PC-9 (cell line): Measurements from ENCODE around the gene SCG5. TPM values are rescaled to one million over a fixed set of nuclear protein-coding genes. Genes with fewer than 3 reads are reported as not detected.

Experiments
- BruUV-seq: library from RNA; stranded (reverse); fragments of 400-500 nt; replicated peaks from 2 replicates; lab custom pipeline; 2021; lab: Mats Ljungman, UMichigan
- CTCF ChIA-PET: fragments of 300-600 bp; sonication (Branson Sonifier 250); formaldehyde crosslinking; loops from one replicate; lab custom pipeline; 2022; ENCODE audit warnings: antibody characterized with exemption; lab: Charles Lee
- POLR2A ChIA-PET: fragments of 300-600 bp; sonication (Branson Sonifier 250); formaldehyde crosslinking; loops from one replicate; lab custom pipeline; 2022; ENCODE audit warnings: antibody characterized with exemption; ENCODE audit not compliant: unreplicated experiment; lab: Charles Lee
- DNase-seq, 2 experiments: peaks; one replicate each; pipeline versions ENCODE4 v3.0.0 to v3.0.0-alpha.2; 2015 to 2022; ENCODE audit warnings: mixed read lengths in 1 of 2
- H2AFZ ChIP-seq: fragments of 200-600 bp; sonication (generic); 2 replicates; pipeline ENCODE4 v1.8.1; 2017; ENCODE audit warnings: antibody characterized with exemption
- H3F3A ChIP-seq: fragments of 200-600 bp; sonication (generic); 2 replicates; pipeline ENCODE4 v1.8.1; 2017; ENCODE audit warnings: antibody characterized with exemption, mild to moderate bottlenecking, low read depth; ENCODE audit not compliant: insufficient read depth
- H3K27ac ChIP-seq: fragments of 200-600 bp; sonication (generic); 2 replicates; pipeline ENCODE4 v1.6.1; 2016; ENCODE audit warnings: mixed run types
- H3K27me3 ChIP-seq: fragments of 200-600 bp; sonication (generic); 2 replicates; pipeline ENCODE4 v1.6.1; 2016; ENCODE audit warnings: low read depth, mixed run types; ENCODE audit not compliant: insufficient read depth
- H3K36me3 ChIP-seq: fragments of 200-600 bp; sonication (generic); 2 replicates; pipeline ENCODE4 v1.6.1; 2016; ENCODE audit warnings: low read depth, mixed run types
- H3K4me1 ChIP-seq: fragments of 200-600 bp; sonication (generic); replicated peaks from 2 replicates; pipeline ENCODE4 v1.6.1; 2016; ENCODE audit warnings: mixed run types; ENCODE audit not compliant: insufficient read depth
- H3K4me2 ChIP-seq: fragments of 200-600 bp; sonication (generic); 2 replicates; pipeline ENCODE4 v1.6.1; 2017; ENCODE audit warnings: mixed run types
- H3K4me3 ChIP-seq: fragments of 200-600 bp; sonication (generic); 2 replicates; pipeline ENCODE4 v1.6.1; 2016; ENCODE audit warnings: mixed run types
- H3K79me2 ChIP-seq: fragments of 200-600 bp; sonication (generic); 2 replicates; pipeline ENCODE4 v1.6.1; 2017; ENCODE audit warnings: low read depth, mixed run types
- H3K9me2 ChIP-seq: fragments of 200-600 bp; sonication (generic); 2 replicates; pipeline ENCODE4 v1.8.1; 2017; ENCODE audit warnings: mild to moderate bottlenecking; ENCODE audit not compliant: insufficient read depth
- H3K9me3 ChIP-seq: fragments of 200-600 bp; sonication (generic); 2 replicates; pipeline ENCODE4 v1.8.1; 2016; ENCODE audit warnings: low read depth; ENCODE audit not compliant: insufficient read depth
- H4K20me1 ChIP-seq: fragments of 200-600 bp; sonication (generic); 2 replicates; pipeline ENCODE4 v1.8.1; 2017; ENCODE audit not compliant: insufficient read depth
- CTCF ChIP-seq: fragments of 200-600 bp; sonication (generic); conservative IDR thresholded peaks from 2 replicates; pipeline ENCODE4 v1.6.1; 2017; ENCODE audit warnings: mixed run types, antibody characterized with exemption, mild to moderate bottlenecking, moderate library complexity
- EZH2 ChIP-seq: fragments of 200-600 bp; sonication (generic); IDR thresholded peaks from 2 replicates; pipeline ENCODE4 v1.8.0; 2017; ENCODE audit warnings: antibody characterized with exemption, low read depth
- intact Hi-C: fragments of 100-400 bp; cut with micrococcal nuclease; formaldehyde crosslinking; loops from one replicate; pipeline ENCODE4 v1.10.0; 2022; ENCODE audit not compliant: unreplicated experiment
- total RNA-seq: library from RNA; stranded (reverse); gene quantifications from 2 replicates; pipeline ENCODE4 v1.2.3, GENCODE V29; 2021

SCG5 gene
- total RNA-seq, 1 experiment from 2014 or later = 0.39 TPM

- CTCF ChIA-PET = interaction anchor here (0.6 kb wide), 1 partner anchor 307 kb away, joined by 3 read pairs; no protein-coding TSS in a partner anchor
Measured at GRCh38 chr15:32694222-32694983, 52.9 kb downstream of the SCG5 start.

GRCh38 chr15:32698773-32699390, 57.4 kb downstream of the SCG5 start:
- POLR2A ChIA-PET = interaction anchor here (0.6 kb wide), 1 partner anchor 30 kb away, joined by 4 read pairs; no protein-coding TSS in a partner anchor
- H3K4me1 ChIP-seq = no peaks in the 10 kb centered on the region
- H3K4me3 ChIP-seq = no peak overlapping the region
- H3K9me2 ChIP-seq = no peaks in the 10 kb centered on the region
- no peak overlapping the region for H3K4me2 ChIP-seq
- no TSS peak for BruUV-seq
- no peak for DNase-seq
- H3K9me3 ChIP-seq = no peaks in the 10 kb centered on the region
- H3K27ac ChIP-seq = no peak overlapping the region
- CTCF ChIA-PET = no interaction called here
- intact Hi-C loops = no loop called here
- no peaks in the 10 kb centered on the region for H3F3A ChIP-seq
- H4K20me1 ChIP-seq = no peaks in the 10 kb centered on the region
- no peak for TF ChIP-seq CTCF
- H3K27me3 ChIP-seq = no peaks in the 10 kb centered on the region
- H2AFZ ChIP-seq = no peak overlapping the region
- no peaks in the 10 kb centered on the region for H3K79me2 ChIP-seq
- no peaks in the 10 kb centered on the region for H3K36me3 ChIP-seq

More at GRCh38 chr15:32694222-32694983, 52.9 kb downstream of the SCG5 start:
- Histone ChIP-seq H3K79me2 (no peaks in the 10 kb centered on the region), H3K27me3 (no peaks in the 10 kb centered on the region), H3K4me3 (no peak overlapping the region), H3K9me3 (no peaks in the 10 kb centered on the region), H2AFZ (no peak overlapping the region), H3K27ac (no peak overlapping the region), H3K4me2 (no peak overlapping the region), H3K36me3 (no peaks in the 10 kb centered on the region), H3K9me2 (no peaks in the 10 kb centered on the region), H3F3A (no peaks in the 10 kb centered on the region), H4K20me1 (no peaks in the 10 kb centered on the region), H3K4me1 (no peaks in the 10 kb centered on the region)
- DNase-seq = no peak
- TF ChIP-seq CTCF = no peak
- TF ChIP-seq EZH2 = no peak
- BruUV-seq = no TSS peak
- POLR2A ChIA-PET = no interaction called here
- intact Hi-C loops = no loop called here

DNA sequence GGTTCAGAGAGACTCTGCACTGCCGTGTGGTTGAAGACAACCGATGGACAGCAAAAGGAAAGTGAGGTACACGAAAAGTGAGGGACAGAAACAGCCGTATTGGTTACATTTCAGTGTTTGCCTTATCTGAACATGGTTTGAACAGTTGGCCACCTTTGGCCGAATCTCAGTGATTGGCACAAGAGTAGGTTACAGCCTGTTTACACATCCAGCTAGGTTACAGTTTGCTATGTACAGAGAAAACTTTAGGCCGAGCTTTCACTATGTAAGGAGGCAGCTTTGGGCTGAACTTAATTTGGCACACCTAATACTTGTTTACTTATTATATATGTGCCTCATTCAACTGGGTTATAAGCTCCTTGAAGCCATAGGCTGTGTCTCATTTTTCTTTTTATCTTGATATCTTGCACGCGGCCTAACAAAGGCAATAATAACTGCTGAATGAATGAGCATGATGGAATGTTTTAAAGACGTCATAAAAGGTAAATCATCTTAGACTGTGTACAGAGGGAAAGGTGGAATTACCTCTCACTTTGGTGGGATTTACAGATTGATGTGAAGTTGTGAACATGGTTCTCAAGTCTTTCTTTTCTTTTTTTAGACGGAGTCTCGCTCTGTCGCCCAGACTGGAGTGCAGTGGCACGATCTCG, 59.1 kb downstream of the SCG5 start:
- no peak for DNase-seq
- H3K4me1 ChIP-seq = no peaks in the 10 kb centered on the region
- no peaks in the 10 kb centered on the region for H3K9me3 ChIP-seq
- H3K4me3 ChIP-seq = no peak overlapping the region
- ChIA-PET POLR2A (interaction anchor here (0.7 kb wide), 1 partner anchor 13 kb away, joined by 5 read pairs; no protein-coding TSS in a partner anchor), CTCF (no interaction called here)
- no TSS peak for BruUV-seq
- no peaks in the 10 kb centered on the region for H3K27me3 ChIP-seq
- H3K9me2 ChIP-seq = no peaks in the 10 kb centered on the region
- no peak overlapping the region for H2AFZ ChIP-seq
- H3F3A ChIP-seq = no peaks in the 10 kb centered on the region
- TF ChIP-seq CTCF (no peak), EZH2 (no peak)
- no peaks in the 10 kb centered on the region for H4K20me1 ChIP-seq
- H3K36me3 ChIP-seq = no peaks in the 10 kb centered on the region
- H3K27ac ChIP-seq = no peak overlapping the region
- intact Hi-C loops = no loop called here
- no peaks in the 10 kb centered on the region for H3K79me2 ChIP-seq
- H3K4me2 ChIP-seq = no peak overlapping the region
